Left cardiac atrium (tissue), 4 donors: ENCODE measurements around the gene NR1I2. TPM values are rescaled to one million over a fixed set of nuclear protein-coding genes. Genes with fewer than 3 reads are reported as not detected.
A peak's percentile ranks its signal among the peaks of the same experiment; 100 is the strongest.

Experiments used
- ATAC-seq, 2 donors: fragments of 200-7000 bp; cut with Tn5 transposase; one replicate each; pipeline ENCODE4 v1.9.1; 2020; ENCODE audit warnings: mild to moderate bottlenecking in 2 of 2, moderate library complexity in 2 of 2
- DNase-seq: peaks from one replicate; pipeline ENCODE4 v3.0.0-alpha.2; 2020
- intact Hi-C, 2 donors: fragments of 100-400 bp; cut with DNase I; formaldehyde crosslinking; loops; one replicate each; pipeline versions ENCODE4 v1.14.1 to v1.15.1; 2022 to 2023
- total RNA-seq, 2 donors: library from RNA; stranded (reverse); fragmentation: NEBNext Ultra II Directional; extraction: Animal tissue kit (Norgen Biotek cat#: 25700); gene quantifications; one replicate each; pipeline ENCODE4 v1.2.1, GENCODE V29; 2021
- donor health status: DM: no; HTN: yes; CAD: no.
- donor health status: DM: no; HTN: yes; CAD: no; lungs with severe emphysema.
- donor health status: DM: yes; HTN: yes; CAD: no.
- donor health status: Dilated cardiomyopathy.

Gene NR1I2
- total RNA-seq, 2 donors from 2014 or later: 0.09 TPM; not detected in 1

DNA sequence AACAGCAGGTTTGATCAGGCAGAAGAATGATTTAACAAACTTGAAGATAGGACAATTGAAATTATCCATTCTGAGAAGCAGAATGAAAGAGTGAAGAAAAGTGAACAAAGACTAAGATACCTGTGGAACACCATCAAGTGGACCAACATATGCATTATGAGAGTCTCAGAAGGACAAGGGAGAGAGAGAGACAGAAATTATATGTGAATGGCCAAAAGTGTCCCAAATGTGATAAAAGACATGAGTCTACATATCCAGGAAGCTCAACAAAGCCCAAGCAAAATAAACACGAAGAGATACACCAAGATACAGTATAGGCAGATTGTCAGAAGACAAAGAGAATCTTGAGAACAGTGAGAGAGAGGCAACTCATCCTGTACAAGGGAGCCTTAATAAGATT, 5.6 kb upstream of the NR1I2 start:
- no peak for ATAC-seq
- no peak for DNase-seq
- intact Hi-C loops: no loop called here

DNA sequence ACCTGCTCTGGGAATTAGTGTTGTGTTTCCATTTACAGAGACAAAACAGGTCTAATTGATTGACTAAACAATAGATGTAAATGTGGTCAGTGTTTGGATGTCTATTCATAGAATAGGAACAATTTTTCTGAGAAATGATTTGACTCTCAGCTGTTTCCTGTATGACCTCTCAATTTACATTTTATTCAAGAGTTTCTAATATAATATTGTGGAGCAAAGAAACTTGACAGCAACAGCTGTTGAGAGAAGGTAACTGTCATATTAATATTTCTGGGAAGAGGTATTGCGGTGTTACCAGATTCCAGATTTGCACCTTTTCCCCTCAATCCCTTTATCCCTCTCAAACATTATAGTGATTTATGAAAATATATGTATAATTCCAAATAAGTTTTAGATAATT, 3.7 kb upstream of the NR1I2 start:
- intact Hi-C loops: no loop called here
- ATAC-seq (no peak), DNase-seq (no peak)

DNA sequence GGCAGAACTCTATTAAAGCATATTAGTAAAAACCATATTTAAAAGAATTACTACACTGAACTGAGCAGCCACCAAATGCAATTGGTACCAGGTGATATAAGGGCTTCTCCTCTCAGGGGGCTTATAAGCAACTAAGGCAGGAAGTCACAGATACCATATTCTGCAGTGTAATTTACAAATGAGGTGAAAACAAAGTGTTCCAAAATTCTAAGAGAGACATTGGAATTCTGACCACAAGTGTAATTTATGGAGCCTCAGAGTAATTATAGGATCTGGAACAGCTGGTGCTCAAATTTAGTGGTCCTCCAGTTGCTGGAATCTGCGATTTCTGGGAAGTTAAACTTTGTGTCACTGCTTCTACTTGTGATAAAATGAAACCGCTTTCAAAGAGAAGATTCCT, 3.1 kb upstream of the NR1I2 start:
- no peak for DNase-seq
- intact Hi-C loops: no loop called here
- ATAC-seq: no peak

DNA sequence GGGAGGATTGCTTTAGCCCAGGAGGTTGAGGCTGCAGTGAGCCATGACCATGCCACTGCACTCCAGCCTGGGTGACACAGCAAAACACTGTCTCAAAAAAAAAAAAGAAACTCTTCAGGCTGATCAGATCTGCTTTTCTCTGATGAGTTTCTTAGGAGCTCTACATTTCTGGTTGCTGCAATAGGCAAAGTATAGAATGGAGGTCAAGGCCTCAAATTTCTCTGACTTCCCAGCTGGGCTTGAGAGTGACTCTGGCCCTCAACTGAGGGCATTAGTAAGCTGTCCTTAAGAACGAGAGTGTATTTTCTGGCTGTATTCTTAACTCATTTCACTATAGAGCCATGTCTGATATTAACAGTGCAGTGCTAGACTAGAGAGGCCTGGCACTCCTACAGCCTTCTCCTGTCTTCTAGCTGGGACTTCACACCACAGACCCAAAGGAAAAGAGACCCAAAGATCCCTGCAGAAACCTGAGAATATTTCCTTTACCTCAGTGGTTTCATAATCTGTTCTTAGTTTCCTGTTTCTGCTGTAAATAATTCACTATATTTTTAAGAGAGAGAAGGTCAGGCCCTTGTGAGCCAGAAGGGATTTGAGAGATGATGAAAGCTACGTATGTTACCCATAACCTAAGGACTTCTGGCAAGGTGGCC, 2.0 kb upstream of the NR1I2 start:
- intact Hi-C loops: no loop called here
- no peak for ATAC-seq
- DNase-seq: no peak

DNA sequence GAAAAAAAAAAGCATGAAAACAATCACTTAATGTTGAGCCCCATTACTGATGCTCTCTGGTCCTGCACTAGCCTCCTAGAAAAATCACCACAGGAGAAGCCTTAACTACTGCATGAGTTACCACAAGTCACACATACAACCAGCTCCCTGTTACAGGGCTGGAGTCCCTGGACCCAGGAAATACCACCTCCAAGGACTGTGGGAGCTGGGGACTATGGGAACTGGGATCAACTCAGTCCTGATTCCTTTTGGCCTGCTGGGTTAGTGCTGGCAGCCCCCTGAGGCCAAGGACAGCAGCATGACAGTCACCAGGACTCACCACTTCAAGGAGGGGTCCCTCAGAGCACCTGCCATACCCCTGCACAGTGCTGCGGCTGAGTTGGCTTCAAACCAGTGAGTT, 559 bp downstream of the NR1I2 start:
- no peak for ATAC-seq
- DNase-seq: no peak
- intact Hi-C loops: no loop called here

DNA sequence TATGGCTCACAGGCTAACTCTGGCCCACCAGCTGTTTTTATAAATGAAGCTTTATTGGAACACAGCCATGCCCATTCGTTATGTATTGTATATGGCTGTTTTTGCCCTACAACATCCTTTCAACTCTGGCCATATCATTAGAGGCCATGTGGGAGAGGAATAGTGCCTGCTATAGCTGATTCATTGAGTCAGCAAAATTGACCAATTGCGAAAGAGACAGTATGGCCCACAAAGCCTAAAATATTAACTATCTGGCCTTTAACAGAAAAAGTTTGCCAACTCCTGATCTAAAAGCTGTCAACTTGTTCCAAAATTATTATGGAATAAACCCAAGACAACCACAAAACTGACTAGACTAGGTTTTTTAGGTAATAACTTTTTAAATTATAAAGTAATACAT, 1.4 kb downstream of the NR1I2 start:
- intact Hi-C loops: no loop called here
- DNase-seq (no peak), ATAC-seq (no peak)

DNA sequence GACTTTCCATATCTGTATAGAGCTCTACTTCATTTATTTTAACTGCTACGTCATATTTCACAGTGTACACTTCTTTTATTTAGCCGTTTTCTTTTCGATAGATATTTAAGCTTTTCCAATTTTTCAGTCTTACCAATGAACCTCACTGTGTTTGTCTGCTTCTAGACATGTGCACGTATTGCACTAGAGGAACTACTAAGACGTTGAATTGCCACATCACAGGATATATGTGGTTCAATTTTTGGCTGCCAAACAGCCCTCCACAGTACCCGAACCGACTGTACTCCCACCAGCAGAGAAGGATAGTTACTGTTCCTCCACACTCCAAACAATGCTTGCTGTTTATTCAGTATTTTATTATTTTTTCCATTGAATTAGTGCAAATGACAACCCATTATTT, 2.0 kb downstream of the NR1I2 start:
- no peak for DNase-seq
- intact Hi-C loops: no loop called here
- ATAC-seq: no peak

DNA sequence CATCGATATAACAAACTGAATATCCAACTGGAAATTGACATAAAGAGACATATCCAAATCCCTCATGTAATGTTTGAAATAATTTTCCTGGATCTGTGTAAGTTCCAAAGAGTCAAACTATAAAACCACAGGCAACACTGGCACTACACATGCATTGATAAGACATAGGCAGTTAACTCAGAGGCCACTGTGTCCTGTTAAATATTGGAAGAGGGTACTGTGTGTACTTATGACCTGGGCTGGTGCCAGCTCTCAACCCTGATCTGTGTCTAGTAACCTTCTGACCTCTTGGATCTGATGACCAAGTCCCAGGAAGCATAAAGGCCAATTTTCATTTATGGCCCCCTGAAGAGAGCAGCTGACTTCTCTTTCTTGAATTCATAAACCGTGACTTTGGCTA, 4.5 kb downstream of the NR1I2 start:
- ATAC-seq (no peak), DNase-seq (no peak)
- intact Hi-C loops: no loop called here

DNA sequence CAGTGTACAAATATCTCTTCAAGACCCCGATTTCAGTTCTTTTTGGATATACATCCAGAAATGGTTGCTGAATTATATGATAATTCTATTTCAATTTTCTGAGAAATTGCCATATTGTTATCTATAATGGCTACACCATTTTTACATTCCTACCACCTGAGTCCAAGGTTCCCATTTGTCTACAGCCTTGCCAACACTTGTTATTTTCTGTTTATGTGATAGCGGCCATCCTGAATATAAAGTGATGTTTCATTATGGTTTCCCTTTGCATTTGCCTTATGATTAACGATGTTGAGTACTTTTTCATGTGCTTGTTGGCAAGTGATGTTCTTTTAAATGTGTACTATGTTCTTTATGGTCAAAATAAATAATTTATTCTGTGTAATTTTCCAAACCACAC, 8.5 kb downstream of the NR1I2 start:
- intact Hi-C loops: no loop called here
- DNase-seq (no peak), ATAC-seq (no peak)

DNA sequence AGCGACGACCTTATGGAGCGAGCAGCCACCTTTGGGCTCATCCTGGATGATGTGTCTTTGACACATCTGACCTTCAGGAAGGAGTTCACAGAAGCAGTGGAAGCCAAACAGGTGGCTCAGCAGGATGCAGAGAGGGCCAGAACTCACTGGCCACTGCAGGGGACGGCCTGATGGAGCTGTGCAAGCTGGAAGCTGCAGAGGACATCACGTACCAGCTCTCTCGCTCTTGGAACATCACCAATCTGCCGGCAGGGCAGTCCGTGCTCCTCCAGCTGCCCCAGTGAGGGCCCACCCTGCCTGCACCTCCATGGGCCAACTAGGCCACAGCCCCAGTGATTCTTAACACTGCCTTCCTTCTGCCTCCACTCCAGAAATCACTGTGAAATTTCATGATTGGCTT, 10.4 kb downstream of the NR1I2 start:
- intact Hi-C loops: no loop called here
- no peak for DNase-seq
- no peak for ATAC-seq

DNA sequence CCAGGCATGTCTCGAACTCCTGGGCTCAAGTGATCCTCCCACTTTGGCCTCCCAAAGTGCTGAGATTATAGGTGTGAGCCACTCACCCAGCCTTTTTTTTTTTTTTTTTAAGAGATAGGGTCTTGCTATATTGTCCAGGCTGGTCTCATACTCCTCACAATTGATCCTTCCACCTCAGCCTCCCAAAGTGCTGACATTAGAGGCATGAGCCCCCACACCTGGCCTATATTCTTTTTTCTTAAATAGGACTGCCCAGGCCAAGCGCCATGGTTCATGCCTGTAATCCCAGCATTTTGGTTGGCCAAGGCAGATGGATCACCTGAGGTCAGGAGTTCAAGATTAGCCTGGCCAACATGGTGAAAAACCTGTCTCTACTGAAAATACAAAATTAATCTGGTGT, 12.5 kb downstream of the NR1I2 start:
- intact Hi-C loops: no loop called here
- no peak for DNase-seq
- ATAC-seq: no peak

DNA sequence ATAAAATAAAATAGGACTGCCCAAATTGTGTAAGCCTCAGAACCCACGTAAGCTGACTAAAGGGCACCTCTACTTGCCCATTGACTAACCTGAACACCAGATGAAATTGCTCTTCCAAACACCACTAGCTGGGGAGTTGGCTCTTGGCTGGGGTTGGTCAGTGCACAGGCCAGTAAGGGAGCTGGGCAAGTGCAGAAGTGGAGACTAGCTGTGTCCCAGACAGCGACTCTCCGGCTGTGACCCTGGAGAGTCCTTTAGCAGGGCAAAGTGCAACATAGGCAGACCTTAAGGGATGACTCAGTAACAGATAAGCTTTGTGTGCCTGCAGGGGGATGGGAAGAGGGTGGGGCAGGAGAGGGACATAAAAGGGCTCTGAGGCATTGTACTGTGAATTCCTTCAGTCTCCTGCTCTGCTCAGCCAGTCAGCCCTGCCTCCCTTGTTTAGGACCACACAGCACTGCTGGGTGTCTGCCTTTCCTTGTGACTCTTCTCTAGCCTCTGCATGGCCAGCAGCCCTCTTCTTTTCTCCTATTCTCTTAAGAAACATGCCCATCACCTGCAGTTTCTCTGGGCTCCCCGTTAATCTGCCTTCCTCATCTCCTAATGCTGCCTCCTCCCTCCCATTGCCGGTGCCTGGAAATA, 13.2 kb downstream of the NR1I2 start:
- intact Hi-C loops: no loop called here
- DNase-seq (no peak), ATAC-seq (peak; percentile 50 to 82)

DNA sequence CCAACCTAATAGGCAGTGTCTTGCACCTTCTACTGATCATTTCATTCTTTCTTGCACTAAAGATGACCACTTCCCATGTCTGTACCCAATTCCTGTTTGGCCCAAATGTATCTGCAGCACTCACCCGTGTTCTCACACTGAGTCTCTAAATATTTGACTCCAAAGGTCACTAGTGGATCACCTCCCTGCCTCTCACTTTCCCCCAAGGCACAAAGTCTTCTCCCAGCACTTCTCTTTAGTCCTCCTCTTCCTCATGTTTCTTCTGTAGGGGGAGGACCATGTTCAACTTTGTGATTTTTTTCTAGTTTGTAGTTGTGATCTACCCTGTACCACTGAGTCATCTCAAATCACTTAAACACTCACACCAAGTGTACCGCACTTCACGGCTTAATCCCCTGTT, 13.9 kb downstream of the NR1I2 start:
- ATAC-seq (no peak), DNase-seq (no peak)
- intact Hi-C loops: no loop called here

DNA sequence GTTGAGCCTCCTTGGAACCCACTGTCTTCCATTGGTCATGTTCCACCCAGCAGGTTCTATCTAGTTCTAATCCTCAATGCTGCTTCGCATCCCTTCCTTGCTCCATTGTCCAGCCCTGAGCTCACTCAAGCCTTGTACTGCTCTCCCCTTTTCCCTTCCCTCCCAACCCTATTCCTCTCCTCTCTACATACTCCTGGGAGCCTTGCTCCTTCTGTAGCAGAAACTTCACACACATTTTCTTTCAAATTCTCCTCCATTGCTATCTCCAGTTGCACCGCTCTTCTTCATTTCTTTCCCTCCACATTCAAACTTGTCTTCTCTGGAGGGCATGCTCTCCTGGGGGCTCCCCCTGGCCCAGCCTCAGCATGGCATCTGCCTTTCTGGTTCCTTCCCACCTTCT, 14.5 kb downstream of the NR1I2 start:
- ATAC-seq (no peak), DNase-seq (no peak)
- intact Hi-C loops: no loop called here

DNA sequence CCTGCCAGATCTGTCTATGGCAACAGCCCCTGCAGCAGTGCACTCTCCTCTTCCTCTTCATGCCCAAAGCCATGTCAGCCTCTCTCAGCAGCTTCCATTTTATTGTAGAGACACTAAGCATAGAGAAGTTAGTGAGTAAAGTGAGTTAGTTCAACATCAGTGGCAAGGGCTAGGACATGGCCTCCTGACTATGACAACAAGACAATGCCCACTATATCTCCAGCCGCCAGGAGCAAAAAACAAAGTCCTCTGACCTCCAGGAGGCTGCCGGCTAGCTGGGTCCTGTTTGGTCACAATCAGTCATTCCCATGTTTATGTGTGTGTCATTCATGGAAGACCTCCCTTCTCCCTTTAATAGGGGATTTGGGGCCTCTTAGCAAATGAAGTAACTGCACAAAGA, 14.9 kb downstream of the NR1I2 start:
- DNase-seq: no peak
- intact Hi-C loops: no loop called here
- no peak for ATAC-seq

DNA sequence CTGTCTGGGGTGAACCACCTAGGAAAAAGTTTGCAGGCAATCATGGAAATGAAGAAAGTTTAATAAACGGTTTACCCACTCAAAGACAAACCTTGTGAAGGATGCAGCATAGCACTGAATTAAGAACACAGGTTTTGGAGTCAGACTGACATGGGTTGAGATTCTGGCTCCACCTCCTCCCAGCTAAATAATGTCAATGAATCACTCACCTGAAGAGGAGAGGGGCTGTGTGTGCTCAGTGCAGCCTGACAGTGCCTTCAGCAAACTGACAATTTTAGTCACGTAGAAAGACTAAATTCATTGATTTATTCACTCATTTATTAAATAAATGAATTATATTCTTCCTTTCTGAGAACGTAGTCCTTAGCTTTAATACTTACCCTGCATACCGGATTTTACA, 18.9 kb downstream of the NR1I2 start:
- no peak for DNase-seq
- intact Hi-C loops: no loop called here
- ATAC-seq: no peak

DNA sequence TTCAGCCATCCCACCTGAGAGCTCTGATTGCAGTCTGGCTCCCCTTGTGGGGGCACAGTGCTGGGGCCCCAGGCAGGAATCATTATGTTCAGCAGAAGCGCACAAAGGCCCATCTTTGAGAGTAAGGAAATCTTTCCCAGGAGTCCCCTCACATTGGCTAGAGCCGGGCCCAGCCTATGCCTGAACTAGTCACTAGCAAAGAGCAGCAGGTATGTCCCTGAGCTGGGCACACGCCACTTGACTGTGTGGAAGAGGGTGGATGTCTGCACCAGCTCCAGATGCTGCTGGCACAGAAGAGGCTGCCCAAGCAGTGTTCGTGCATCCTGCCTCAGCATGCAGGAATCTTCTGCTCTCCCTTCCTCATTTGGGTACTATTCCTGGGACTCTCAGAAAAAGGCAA, 26.3 kb downstream of the NR1I2 start:
- intact Hi-C loops: no loop called here
- DNase-seq (no peak), ATAC-seq (no peak)

DNA sequence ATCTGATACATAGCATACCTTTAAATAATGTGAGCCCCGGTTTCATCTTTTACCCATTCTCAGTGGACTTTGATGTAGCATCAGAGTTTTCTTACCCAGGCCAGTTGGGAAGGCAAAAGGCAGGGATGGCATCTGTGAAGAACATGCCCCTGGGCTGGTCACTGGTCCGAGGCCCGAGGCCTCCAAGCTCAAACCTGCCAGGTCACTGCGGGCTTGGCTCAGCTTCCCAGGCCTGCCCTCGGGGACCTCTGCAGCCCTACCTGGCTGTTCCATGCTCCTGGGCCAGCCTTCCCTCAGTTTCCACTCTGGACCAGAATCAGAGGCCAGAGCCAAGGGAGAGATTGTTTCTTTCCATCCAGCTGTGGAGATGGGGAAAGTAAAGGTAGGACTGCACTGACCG, 26.9 kb downstream of the NR1I2 start:
- no peak for ATAC-seq
- no peak for DNase-seq
- intact Hi-C loops: no loop called here

DNA sequence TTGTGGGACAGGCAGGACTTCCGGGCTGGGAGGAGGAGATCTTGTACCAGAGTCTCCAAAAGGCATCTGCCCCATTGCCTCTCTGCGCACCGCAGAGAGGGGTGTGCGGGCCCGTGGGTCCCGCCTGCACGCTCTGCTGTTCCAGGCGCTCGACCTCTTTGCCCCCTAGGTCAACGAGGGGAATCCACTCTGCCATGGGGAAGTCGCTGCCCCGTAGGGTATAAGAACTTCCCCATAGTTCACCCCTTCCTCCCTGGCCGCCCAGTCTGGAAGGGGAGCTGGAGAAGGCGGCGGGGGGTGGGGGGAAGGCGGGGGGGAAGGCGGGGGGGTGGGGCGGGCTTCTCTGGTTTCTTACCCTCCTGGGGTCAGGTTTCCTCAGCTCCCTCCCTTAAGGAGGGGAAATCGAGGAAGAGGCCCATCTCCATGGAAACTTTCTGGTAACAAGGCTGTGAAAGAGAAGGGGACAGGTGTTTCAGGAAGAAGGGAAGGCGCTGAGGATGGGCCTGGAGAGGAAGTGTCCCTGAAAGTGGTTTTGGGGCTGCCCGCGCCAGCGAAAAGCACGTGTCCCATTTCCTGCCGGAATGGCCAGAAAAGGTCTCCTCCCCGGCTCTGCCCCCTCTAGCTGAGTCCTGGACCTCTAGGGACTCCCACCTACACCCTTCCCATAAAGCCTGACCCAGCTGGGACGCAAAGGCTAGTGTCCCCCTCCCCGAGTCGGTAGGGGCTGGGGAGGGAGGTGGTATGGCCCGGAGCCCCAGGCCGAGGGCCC, 27.5 kb downstream of the NR1I2 start:
- intact Hi-C loops: no loop called here
- peak in 1 of 2 donors; percentile 47 for ATAC-seq
- no peak for DNase-seq

DNA sequence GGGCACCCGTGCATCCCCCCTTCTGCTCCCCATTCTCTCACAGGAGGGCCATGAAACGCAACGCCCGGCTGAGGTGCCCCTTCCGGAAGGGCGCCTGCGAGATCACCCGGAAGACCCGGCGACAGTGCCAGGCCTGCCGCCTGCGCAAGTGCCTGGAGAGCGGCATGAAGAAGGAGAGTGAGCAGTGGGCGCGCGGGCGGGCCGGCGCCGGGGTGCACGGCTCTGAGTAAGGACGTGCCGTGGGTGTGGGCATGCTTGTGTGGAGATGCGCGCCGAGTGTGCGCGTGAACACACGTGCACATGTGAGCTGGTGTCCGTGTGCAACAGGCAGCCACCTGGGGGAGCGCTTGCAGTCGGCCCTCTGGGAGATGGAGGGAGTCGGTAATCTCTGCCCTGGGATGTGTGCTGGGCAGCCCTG, 28.1 kb downstream of the NR1I2 start:
- intact Hi-C loops: no loop called here
- ATAC-seq: peak; percentile 76 to 77

More for the DNA sequence above, 28.1 kb downstream of the NR1I2 start:
- peak; percentile 40 for DNase-seq
